SK-N-SH (cell line): ENCODE measurements around the gene WWOX. TPM values are rescaled to one million over a fixed set of nuclear protein-coding genes. Genes with fewer than 3 reads are reported as not detected.

Experiments used
- CTCF ChIA-PET: fragments of 300-600, 350-600 bp; formaldehyde crosslinking; extraction: SDS; loops from one replicate; lab custom pipeline; 2021; lab: Yijun Ruan, JAX
- POLR2A ChIA-PET: fragments of 350-600 bp; sonication (Branson Sonifier 250); formaldehyde crosslinking; extraction: SDS; loops from one replicate; lab custom pipeline; 2020; ENCODE audit warnings: antibody characterized with exemption, inconsistent platforms; lab: Yijun Ruan, JAX
- DNase-seq: peaks from one replicate; pipeline ENCODE4 v3.0.0; 2012
- H2AFZ ChIP-seq: fragments of 200-600 bp; sonication (generic); 2 replicates; pipeline ENCODE4 v1.8.1; 2016; ENCODE audit warnings: antibody characterized with exemption, mild to moderate bottlenecking, low read depth
- H3F3A ChIP-seq: fragments of 200-600 bp; sonication (generic); replicated peaks from 2 replicates; pipeline ENCODE3; 2016; ENCODE audit warnings: antibody characterized with exemption, mild to moderate bottlenecking; ENCODE audit not compliant: insufficient read depth
- H3K27ac ChIP-seq, 2 experiments: fragments of 200-500 bp in 1 of 2; fragments of 200-600 bp in 1 of 2; sonication (Bioruptor generic) in 1 of 2; sonication (generic), shearing (Covaris generic) in 1 of 2; 2 replicates each; pipeline versions ENCODE4 v1.5.1 to v1.6.1; 2014 to 2016; ENCODE audit warnings: low read depth in 2 of 2, inconsistent platforms in 1 of 2, low read length in 1 of 2, mild to moderate bottlenecking in 1 of 2, mixed read lengths in 1 of 2
- H3K27me3 ChIP-seq: fragments of 200-600 bp; sonication (generic), shearing (Covaris generic); 2 replicates; pipeline ENCODE4 v1.6.1; 2016; ENCODE audit warnings: mixed run types; ENCODE audit not compliant: insufficient read depth
- H3K36me3 ChIP-seq, 2 experiments: fragments of 200-500 bp in 1 of 2; fragments of 200-600 bp in 1 of 2; sonication (Bioruptor generic) in 1 of 2; sonication (generic) in 1 of 2; replicated peaks in 1 of 2; 2 replicates each; pipeline versions ENCODE3 to v1.5.1; 2014 to 2016; ENCODE audit warnings: low read length in 1 of 2, mild to moderate bottlenecking in 1 of 2; ENCODE audit not compliant: insufficient read depth in 2 of 2, control insufficient read depth in 1 of 2
- H3K4me1 ChIP-seq, 2 experiments: fragments of 200-500 bp in 1 of 2; fragments of 200-600 bp in 1 of 2; sonication (Bioruptor generic) in 1 of 2; sonication (generic), shearing (Covaris generic) in 1 of 2; 2 replicates each; pipeline versions ENCODE4 v1.5.1 to v1.6.1; 2014 to 2016; ENCODE audit warnings: low read depth in 1 of 2, low read length in 1 of 2, mixed run types in 1 of 2; ENCODE audit not compliant: insufficient read depth in 2 of 2, control insufficient read depth in 1 of 2
- H3K4me2 ChIP-seq: fragments of 200-600 bp; sonication (generic), shearing (Covaris generic); 2 replicates; pipeline ENCODE4 v1.6.1; 2017; ENCODE audit warnings: mixed run types
- H3K4me3 ChIP-seq, 2 experiments: fragments of 200-500 bp in 1 of 2; fragments of 200-600 bp in 1 of 2; sonication (Bioruptor generic) in 1 of 2; sonication (generic), shearing (Covaris generic) in 1 of 2; 2 replicates each; pipeline versions ENCODE4 v1.5.1 to v1.8.1; 2014 to 2016; ENCODE audit warnings: low read depth in 2 of 2, inconsistent platforms in 1 of 2, low read length in 1 of 2, mild to moderate bottlenecking in 1 of 2, mixed read lengths in 1 of 2, moderate library complexity in 1 of 2
- H3K79me2 ChIP-seq: fragments of 200-600 bp; sonication (generic); 2 replicates; pipeline ENCODE4 v1.8.1; 2017; ENCODE audit warnings: mild to moderate bottlenecking; ENCODE audit not compliant: insufficient read depth
- H3K9ac ChIP-seq: fragments of 200-600 bp; sonication (generic); 2 replicates; pipeline ENCODE4 v1.6.1; 2017; ENCODE audit warnings: mixed run types
- H3K9me2 ChIP-seq: fragments of 200-600 bp; sonication (generic); 2 replicates; pipeline ENCODE4 v1.6.1; 2017; ENCODE audit warnings: mixed run types
- H3K9me3 ChIP-seq: fragments of 200-600 bp; sonication (generic); 2 replicates; pipeline ENCODE4 v1.6.1; 2017; ENCODE audit warnings: mixed run types, mild to moderate bottlenecking, moderate library complexity
- H4K20me1 ChIP-seq: fragments of 200-600 bp; sonication (generic); 2 replicates; pipeline ENCODE4 v1.6.1; 2017; ENCODE audit warnings: mild to moderate bottlenecking, mixed run types; ENCODE audit not compliant: insufficient read depth
- CTCF ChIP-seq: fragments of 200-600 bp; sonication (generic); IDR thresholded peaks from 2 replicates; pipeline ENCODE4 v1.6.1; 2017; ENCODE audit warnings: antibody characterized with exemption, mild to moderate bottlenecking, moderate library complexity
- FOSL2 ChIP-seq: IDR thresholded peaks from 2 replicates; pipeline ENCODE4 v1.4.0; 2012; ENCODE audit warnings: low read depth, mild to moderate bottlenecking, moderate library complexity, borderline replicate concordance
- FOXJ3 ChIP-seq: sonication (generic); formaldehyde crosslinking; IDR thresholded peaks from 2 replicates; pipeline ENCODE4 v1.5.1; 2020; ENCODE audit warnings: mild to moderate bottlenecking, missing genetic modification reagents
- GATA2 ChIP-seq: sonication (generic); formaldehyde crosslinking; IDR thresholded peaks from 2 replicates; pipeline ENCODE4 v1.5.0; 2020; ENCODE audit warnings: mild to moderate bottlenecking, missing genetic modification reagents
- MAX ChIP-seq: IDR thresholded peaks from 2 replicates; pipeline ENCODE4 v1.4.0; 2012; ENCODE audit warnings: low read depth
- MEF2A ChIP-seq: IDR thresholded peaks from 2 replicates; pipeline ENCODE4 v1.4.0; 2012; ENCODE audit warnings: low read depth, borderline replicate concordance
- PBX3 ChIP-seq: IDR thresholded peaks from 2 replicates; pipeline ENCODE4; 2012
- POLR2AphosphoS5 ChIP-seq: IDR thresholded peaks from 2 replicates; pipeline ENCODE4 v1.6.1; 2012; ENCODE audit warnings: low read depth, low read length
- RAD21 ChIP-seq: IDR thresholded peaks from 2 replicates; pipeline ENCODE4 v1.6.1; 2012; ENCODE audit warnings: mild to moderate bottlenecking, low read length
- RXRA ChIP-seq: IDR thresholded peaks from 2 replicates; pipeline ENCODE4 v1.4.0; 2012; ENCODE audit warnings: low read depth, mild to moderate bottlenecking, borderline replicate concordance
- TAF1 ChIP-seq: IDR thresholded peaks from 2 replicates; pipeline ENCODE4 v1.6.1; 2012; ENCODE audit warnings: low read depth, mild to moderate bottlenecking, low read length, moderate library complexity, borderline replicate concordance
- TCF12 ChIP-seq: IDR thresholded peaks from 2 replicates; pipeline ENCODE4 v1.4.0; 2012
- USF1 ChIP-seq: IDR thresholded peaks from 2 replicates; pipeline ENCODE4 v1.4.0; 2012; ENCODE audit warnings: low read depth, borderline replicate concordance
- USF2 ChIP-seq: fragments of 150-350 bp; IDR thresholded peaks from 2 replicates; pipeline ENCODE4 v1.6.1; 2017; ENCODE audit warnings: antibody characterized with exemption, low read length, low read depth, borderline replicate concordance
- WGBS: methylation state at CpG from one replicate; pipeline ENCODE4 v1.1.6; 2017; ENCODE audit warnings: low lambda C conversion rate; 5-methylcytosine and 5-hydroxymethylcytosine counted together
- polyA plus RNA-seq, 3 experiments: library from polyadenylated mRNA; depleted of rRNA; stranded (reverse); fragments of >200 nt; gene quantifications; 2 replicates each; pipeline ENCODE4 v1.2.3, GENCODE V29; 2012

The WWOX gene
- polyA plus RNA-seq, 1 of the 3 experiments (the other 2 are of a cell fraction): 10.8 TPM

- Histone ChIP-seq H3K79me2 (no peaks in the 10 kb centered on the region), H3K27ac (no peak overlapping the region), H4K20me1 (no peaks in the 10 kb centered on the region), H2AFZ (no peak overlapping the region), H3K4me1 (no peaks in the 10 kb centered on the region), H3K36me3 (no peaks in the 10 kb centered on the region), H3K4me2 (no peak overlapping the region), H3K9me3 (no peaks in the 10 kb centered on the region), H3F3A (no peaks in the 10 kb centered on the region), H3K9me2 (no peaks in the 10 kb centered on the region), H3K27me3 (no peaks in the 10 kb centered on the region), H3K4me3 (no peak overlapping the region), H3K9ac (no peak overlapping the region)
- 26% methylated on average over 2 of the region's 2 CpGs for WGBS
- CTCF ChIA-PET: interaction anchor here (0.7 kb wide), 2 partner anchors 632 to 743 kb away, joined by 3 read pairs; no protein-coding TSS in a partner anchor
- DNase-seq: no peak
- POLR2A ChIA-PET: no interaction called here
- TF ChIP-seq USF1: no peak
- TF ChIP-seq RXRA: no peak
- TF ChIP-seq FOSL2: no peak
- TF ChIP-seq POLR2AphosphoS5: no peak
- no peak for TF ChIP-seq CTCF
- TF ChIP-seq RAD21: no peak
- no peak for TF ChIP-seq TCF12
- no peak for TF ChIP-seq MEF2A
- TF ChIP-seq FOXJ3 (CRISPR knock-in tag): no peak
- TF ChIP-seq PBX3: no peak
- TF ChIP-seq USF2: no peak
- no peak for TF ChIP-seq GATA2
- TF ChIP-seq MAX: no peak
Observed at GRCh38 chr16:78970650-78971049, 871.2 kb downstream of the WWOX start.

GRCh38 chr16:78972006-78972405, 872.6 kb downstream of the WWOX start:
- ChIA-PET POLR2A (no interaction called here), CTCF (no interaction called here)
- H2AFZ ChIP-seq: no peak overlapping the region
- H3K9me3 ChIP-seq: no peaks in the 10 kb centered on the region
- H3K79me2 ChIP-seq: no peaks in the 10 kb centered on the region
- TF ChIP-seq GATA2 (no peak), TAF1 (no peak), MAX (no peak), RXRA (no peak)
- no peak for DNase-seq
- no peak overlapping the region for H3K4me3 ChIP-seq
- H3K36me3 ChIP-seq: no peaks in the 10 kb centered on the region
- WGBS: 68% methylated on average over 10 of the region's 10 CpGs
- H3K27me3 ChIP-seq: no peaks in the 10 kb centered on the region
- H3K4me2 ChIP-seq: no peak overlapping the region
- no peak overlapping the region for H3K27ac ChIP-seq
- H3K4me1 ChIP-seq: no peaks in the 10 kb centered on the region
- no peaks in the 10 kb centered on the region for H3F3A ChIP-seq
- H3K9me2 ChIP-seq: no peaks in the 10 kb centered on the region
- no peaks in the 10 kb centered on the region for H4K20me1 ChIP-seq
- no peak overlapping the region for H3K9ac ChIP-seq
